H9 (cell line): ENCODE measurements around the gene LPCAT4. TPM values are rescaled to one million over a fixed set of nuclear protein-coding genes. Genes with fewer than 3 reads are reported as not detected.
A peak's percentile ranks its signal among the peaks of the same experiment; 100 is the strongest.

Source experiments
- DNase-seq: peaks from one replicate; pipeline ENCODE4 v3.0.0-alpha.2; 2017
- H2AFZ ChIP-seq: one replicate; pipeline ENCODE4 v1.6.1; 2013; ENCODE audit warnings: mild to moderate bottlenecking, low read length, control low read depth, moderate library complexity
- H2AK5ac ChIP-seq: 2 replicates; pipeline ENCODE4 v1.6.1; 2013; ENCODE audit warnings: low read length, control low read depth, mixed read lengths; ENCODE audit not compliant: insufficient read length
- H2BK120ac ChIP-seq: one replicate; pipeline ENCODE4 v1.6.1; 2013; ENCODE audit warnings: low read depth, mild to moderate bottlenecking, low read length, control low read depth, inconsistent platforms; ENCODE audit not compliant: poor library complexity, severe bottlenecking
- H2BK12ac ChIP-seq: 2 replicates; pipeline ENCODE4 v1.6.1; 2013; ENCODE audit warnings: low read length, control low read depth, mixed read lengths, low read depth; ENCODE audit not compliant: insufficient read length
- H2BK15ac ChIP-seq: 2 replicates; pipeline ENCODE4 v1.6.1; 2013; ENCODE audit warnings: low read depth, low read length, control low read depth
- H2BK20ac ChIP-seq: one replicate; pipeline ENCODE4 v1.6.1; 2013; ENCODE audit warnings: low read depth, mild to moderate bottlenecking, low read length, control low read depth, inconsistent platforms; ENCODE audit not compliant: poor library complexity, severe bottlenecking
- H2BK5ac ChIP-seq: 2 replicates; pipeline ENCODE4 v1.6.1; 2013; ENCODE audit warnings: low read length, control low read depth, mixed read lengths; ENCODE audit not compliant: insufficient read length
- H3K14ac ChIP-seq: 2 replicates; pipeline ENCODE4 v1.6.1; 2013; ENCODE audit warnings: low read length, control low read depth; ENCODE audit not compliant: insufficient read depth
- H3K18ac ChIP-seq: 2 replicates; pipeline ENCODE4 v1.6.1; 2013; ENCODE audit warnings: low read depth, mild to moderate bottlenecking, mixed read lengths, low read length, control low read depth; ENCODE audit not compliant: insufficient read length
- H3K23ac ChIP-seq: 2 replicates; pipeline ENCODE4 v1.6.1; 2013; ENCODE audit warnings: low read length, control low read depth, mixed read lengths, low read depth; ENCODE audit not compliant: insufficient read length
- H3K23me2 ChIP-seq: 2 replicates; pipeline ENCODE4 v1.6.1; 2013; ENCODE audit warnings: low read depth, mild to moderate bottlenecking, mixed read lengths, low read length, control low read depth; ENCODE audit not compliant: insufficient read length, poor library complexity, severe bottlenecking
- H3K27ac ChIP-seq: 2 replicates; pipeline ENCODE4 v1.5.1; 2013; ENCODE audit warnings: low read length, control low read depth, mixed read lengths, low read depth; ENCODE audit not compliant: insufficient read length
- H3K27me3 ChIP-seq: 2 replicates; pipeline ENCODE4 v1.6.1; 2013; ENCODE audit warnings: low read length, control low read depth, inconsistent platforms; ENCODE audit not compliant: insufficient read depth
- H3K4ac ChIP-seq: 2 replicates; pipeline ENCODE4 v1.6.1; 2013; ENCODE audit warnings: low read depth, mild to moderate bottlenecking, control low read depth, inconsistent platforms, low read length, moderate library complexity
- H3K4me1 ChIP-seq: 2 replicates; pipeline ENCODE4 v1.6.1; 2013; ENCODE audit warnings: low read length, control low read depth, inconsistent platforms; ENCODE audit not compliant: insufficient read depth
- H3K4me2 ChIP-seq: 2 replicates; pipeline ENCODE4 v1.6.1; 2013; ENCODE audit warnings: low read length, control low read depth, mixed read lengths; ENCODE audit not compliant: insufficient read length, insufficient read depth
- H3K56ac ChIP-seq: 2 replicates; pipeline ENCODE4 v1.6.1; 2013; ENCODE audit warnings: low read depth, mild to moderate bottlenecking, mixed read lengths, low read length, control low read depth; ENCODE audit not compliant: insufficient read length
- H3K79me1 ChIP-seq: 2 replicates; pipeline ENCODE4 v1.6.1; 2013; ENCODE audit warnings: low read depth, mild to moderate bottlenecking, moderate library complexity, low read length, control low read depth, inconsistent platforms; ENCODE audit not compliant: insufficient read depth, poor library complexity, severe bottlenecking
- H3K79me2 ChIP-seq: 2 replicates; pipeline ENCODE4 v1.6.1; 2013; ENCODE audit warnings: low read length, control low read depth, inconsistent platforms; ENCODE audit not compliant: insufficient read depth
- H3K9ac ChIP-seq: 2 replicates; pipeline ENCODE4 v1.6.1; 2013; ENCODE audit warnings: low read length, control low read depth, mixed read lengths; ENCODE audit not compliant: insufficient read length; ENCODE audit errors: extremely low read depth
- H3K9me3 ChIP-seq: one replicate; pipeline ENCODE4 v1.6.1; 2013; ENCODE audit warnings: low read depth, low read length, inconsistent platforms; ENCODE audit not compliant: control insufficient read depth
- H3T11ph ChIP-seq: one replicate; pipeline ENCODE4 v1.6.1; 2013; ENCODE audit warnings: mild to moderate bottlenecking, low read length, control low read depth, inconsistent platforms
- H4K20me1 ChIP-seq: one replicate; pipeline ENCODE4 v1.6.1; 2013; ENCODE audit not compliant: control insufficient read depth, insufficient read length, insufficient read depth
- H4K5ac ChIP-seq: 2 replicates; pipeline ENCODE4 v1.6.1; 2013; ENCODE audit warnings: low read depth, mild to moderate bottlenecking, mixed read lengths, low read length, control low read depth; ENCODE audit not compliant: insufficient read length
- H4K8ac ChIP-seq: replicated peaks from 2 replicates; pipeline ENCODE4 v1.6.1; 2013; ENCODE audit warnings: low read length, control low read depth, mixed read lengths, low read depth; ENCODE audit not compliant: insufficient read length
- H4K91ac ChIP-seq: 2 replicates; pipeline ENCODE4 v1.6.1; 2013; ENCODE audit warnings: low read depth, mild to moderate bottlenecking, moderate library complexity, mixed read lengths, low read length, control low read depth; ENCODE audit not compliant: insufficient read length
- H3K27ac Mint-ChIP-seq, 3 experiments: 2 replicates in 2 of 3; 3 replicates in 1 of 3; pipeline ENCODE4 v1.8.0; 2020 to 2021; ENCODE audit warnings: mixed read lengths in 3 of 3, mild to moderate bottlenecking in 1 of 3, moderate library complexity in 1 of 3
- H3K27me3 Mint-ChIP-seq: 2 replicates; pipeline ENCODE4 v1.8.0; 2021; ENCODE audit warnings: low read depth, mild to moderate bottlenecking, moderate library complexity, mixed read lengths
- H3K36me3 Mint-ChIP-seq, 3 experiments: 2 replicates in 2 of 3; 3 replicates in 1 of 3; pipeline ENCODE4 v1.8.0; 2020 to 2021; ENCODE audit warnings: low read depth in 3 of 3, mixed read lengths in 3 of 3; ENCODE audit not compliant: insufficient read depth in 1 of 3
- H3K4me1 Mint-ChIP-seq, 2 experiments: 2 replicates each; pipeline ENCODE4 v1.8.0; 2020; ENCODE audit warnings: mixed read lengths in 2 of 2
- H3K4me3 Mint-ChIP-seq, 2 experiments: 2 replicates in 1 of 2; 3 replicates in 1 of 2; pipeline ENCODE4 v1.8.0; 2020 to 2021; ENCODE audit warnings: mild to moderate bottlenecking in 2 of 2, mixed read lengths in 2 of 2, moderate library complexity in 1 of 2
- H3K9me3 Mint-ChIP-seq, 2 experiments: 2 replicates in 1 of 2; 3 replicates in 1 of 2; pipeline ENCODE4 v1.8.0; 2020; ENCODE audit warnings: mild to moderate bottlenecking in 2 of 2, mixed read lengths in 2 of 2, moderate library complexity in 1 of 2
- CTCF ChIP-seq: fragments of 200-600 bp; sonication (generic); conservative IDR thresholded peaks from 3 replicates; pipeline ENCODE4 v1.8.0; 2021; ENCODE audit warnings: antibody characterized with exemption, mild to moderate bottlenecking
- WGBS: extraction: QIAGEN DNeasy Blood & Tissue Kit; methylation state at CpG from one replicate; pipeline ENCODE4 v1.1.7; 2013; ENCODE audit warnings: missing lambda C conversion rate, low lambda C conversion rate, mixed read lengths; ENCODE audit not compliant: insufficient read length; ENCODE audit errors: extremely low coverage; 5-methylcytosine and 5-hydroxymethylcytosine counted together
- total RNA-seq: library from RNA; stranded (reverse); gene quantifications from 2 replicates; pipeline ENCODE4 v1.2.1, GENCODE V29; 2021

LPCAT4 gene
- total RNA-seq, 1 experiment from 2014 or later = 71.1 TPM

- Histone ChIP-seq H3K79me2 (peaks cover 6% of the 10 kb centered on the region; the same call in 1 of the 2 replicates), H3K23ac (no peak overlapping the region), H3K14ac (peak overlapping the region; percentile 57), H3K18ac (peak overlapping the region; percentile 34), H4K5ac (no peak overlapping the region), H4K91ac (no peak overlapping the region), H3K27me3 (no peaks in the 10 kb centered on the region), H3K56ac (no peak overlapping the region), H2BK20ac (no peak overlapping the region), H3K9me3 (no peaks in the 10 kb centered on the region), H3K79me1 (peaks cover 9% of the 10 kb centered on the region), H3K27ac (no peak overlapping the region), H4K8ac (no peak overlapping the region), H3K9ac (peak overlapping the region; percentile 48), H2AK5ac (no peak overlapping the region), H2BK15ac (no peak overlapping the region), H2BK120ac (no peak overlapping the region), H2BK5ac (no peak overlapping the region), H3K4ac (no peak overlapping the region), H2AFZ (no peak overlapping the region), H4K20me1 (no peaks in the 10 kb centered on the region), H3K4me1 (peaks cover 6% of the 10 kb centered on the region; the same call in 1 of the 2 replicates), H3T11ph (no peak overlapping the region), H3K23me2 (peaks cover 12% of the 10 kb centered on the region), H3K4me2 (peak overlapping the region; percentile 76), H2BK12ac (no peak overlapping the region)
- Mint-ChIP-seq H3K27me3 (no peaks in the 10 kb centered on the region; the same call in 1 of the 2 replicates), H3K27ac (peak overlapping the region; percentile 91 to 97 (median 95); a peak in 6 of 7 replicates), H3K4me3 (peak overlapping the region; percentile 96 to 97), H3K4me1 (peaks cover 18 to 23% of the 10 kb centered on the region in 2 experiments), H3K36me3 (peaks cover 14 to 29% (median 23%) of the 10 kb centered on the region in 3 experiments; a peak in 6 of 7 replicates), H3K9me3 (peaks cover 1 to 2% of the 10 kb centered on the region in 2 experiments; a peak in 3 of 5 replicates)
- peak; percentile 92 for DNase-seq
- no CpG with 5 or more reads among the region's 37 CpGs for WGBS
- no peak for TF ChIP-seq CTCF
These were observed 528 bp downstream of the LPCAT4 start for GRCh38 chr15:34366271-34367065.
